K562 (cell line): ENCODE measurements around the gene PDE6D. TPM values are rescaled to one million over a fixed set of nuclear protein-coding genes. Genes with fewer than 3 reads are reported as not detected.
A peak's percentile ranks its signal among the peaks of the same experiment; 100 is the strongest.

ENCODE experiments used
- ATAC-seq: fragments of 200-7000 bp; cut with Tn5 transposase; 3 replicates; pipeline ENCODE4 v1.9.1; 2020; ENCODE audit warnings: moderate library complexity
- BruUV-seq: library from RNA; stranded (reverse); fragments of 400-500 nt; replicated peaks from 2 replicates; lab custom pipeline; 2021; lab: Mats Ljungman, UMichigan
- CTCF ChIA-PET: fragments of 300-600 bp; formaldehyde crosslinking; extraction: SDS; loops from one replicate; lab custom pipeline; 2021; ENCODE audit warnings: low intra/inter-chr PET ratio; lab: Yijun Ruan, JAX
- POLR2A ChIA-PET: fragments of 300-600, 350-650 bp; sonication (Branson Sonifier 250); formaldehyde crosslinking; extraction: SDS; loops from one replicate; lab custom pipeline; 2021; ENCODE audit warnings: antibody characterized with exemption, inconsistent platforms; lab: Yijun Ruan, JAX
- DNase-seq, 4 experiments: peaks; one replicate each; pipeline versions ENCODE4 v3.0.0 to v3.0.0-alpha.2; 2011 to 2018; ENCODE audit warnings: low spot score in 3 of 4, mixed read lengths in 3 of 4; ENCODE audit errors: extremely low read depth in 1 of 4
- FAIRE-seq: peaks from 2 replicates; lab custom pipeline; 2011; peaks lifted over from hg19 to GRCh38; lab: Jason Lieb, UNC
- H2AFZ ChIP-seq: 2 replicates; pipeline ENCODE4 v1.6.0; 2011; ENCODE audit warnings: low read depth, low read length, control low read depth, inconsistent platforms
- H3K27ac ChIP-seq: fragments of 200-600 bp; 3 replicates; pipeline ENCODE4 v1.8.0; 2011; ENCODE audit warnings: low read depth, mild to moderate bottlenecking, control low read depth, inconsistent platforms, low read length, moderate library complexity, mixed read lengths; ENCODE audit errors: extremely low read depth
- H3K27me3 ChIP-seq, 2 experiments: fragments of 300-600 bp in 1 of 2; 2 replicates in 1 of 2; 3 replicates in 1 of 2; pipeline versions ENCODE4 v1.6.0 to v1.8.0; 2011; ENCODE audit warnings: inconsistent platforms in 2 of 2, low read length in 2 of 2, mild to moderate bottlenecking in 1 of 2, mixed read lengths in 1 of 2, moderate library complexity in 1 of 2; ENCODE audit not compliant: control insufficient read depth in 2 of 2, insufficient read depth in 2 of 2
- H3K36me3 ChIP-seq: fragments of 300-600 bp; 3 replicates; pipeline ENCODE4 v1.8.0; 2011; ENCODE audit warnings: mild to moderate bottlenecking, low read length, inconsistent platforms; ENCODE audit not compliant: control insufficient read depth, insufficient read depth
- H3K4me1 ChIP-seq, 2 experiments: fragments of 200-600 bp in 1 of 2; replicated peaks in 1 of 2; 2 replicates in 1 of 2; 3 replicates in 1 of 2; pipeline versions ENCODE4 v1.5.1 to v1.8.0; 2011; ENCODE audit warnings: inconsistent platforms in 2 of 2, low read length in 2 of 2, mild to moderate bottlenecking in 1 of 2, mixed read lengths in 1 of 2, moderate library complexity in 1 of 2; ENCODE audit not compliant: control insufficient read depth in 2 of 2, insufficient read depth in 2 of 2
- H3K4me2 ChIP-seq: 2 replicates; pipeline ENCODE4 v1.6.1; 2011; ENCODE audit warnings: low read length, control low read depth, inconsistent platforms, mixed read lengths; ENCODE audit not compliant: insufficient read depth
- H3K4me3 ChIP-seq: fragments of 200-600 bp; sonication (generic), shearing (Covaris generic); 2 replicates; pipeline ENCODE4 v1.5.1; 2016; ENCODE audit warnings: control low read depth, inconsistent platforms
- H3K79me2 ChIP-seq: fragments of 200-600 bp; 3 replicates; pipeline ENCODE4 v1.8.0; 2011; ENCODE audit warnings: low read length, inconsistent platforms; ENCODE audit not compliant: control insufficient read depth, insufficient read depth
- H3K9ac ChIP-seq, 2 experiments: 2 replicates each; pipeline versions ENCODE4 v1.6.0 to v1.6.1; 2011; ENCODE audit warnings: low read depth in 2 of 2, low read length in 2 of 2, control low read depth in 1 of 2, inconsistent platforms in 1 of 2, mild to moderate bottlenecking in 1 of 2, mixed read lengths in 1 of 2; ENCODE audit not compliant: insufficient read depth in 1 of 2
- H3K9me1 ChIP-seq: one replicate; pipeline ENCODE4 v1.6.0; 2011; ENCODE audit warnings: inconsistent platforms, mild to moderate bottlenecking, low read length, moderate library complexity; ENCODE audit not compliant: control insufficient read depth, insufficient read depth
- H3K9me3 ChIP-seq: replicated peaks from 2 replicates; pipeline ENCODE4 v1.5.1; 2011; ENCODE audit warnings: low read depth, low read length, inconsistent platforms; ENCODE audit not compliant: control insufficient read depth, insufficient read depth
- H4K20me1 ChIP-seq: replicated peaks from 2 replicates; pipeline ENCODE4 v1.6.1; 2011; ENCODE audit warnings: low read length, inconsistent platforms, mixed read lengths; ENCODE audit not compliant: control insufficient read depth, insufficient read depth
- CBX2 ChIP-seq: fragments of 200-600 bp; sonication (generic); IDR thresholded peaks from one replicate; pipeline ENCODE4 v1.6.1; 2012; ENCODE audit warnings: mild to moderate bottlenecking, low read length, inconsistent platforms; ENCODE audit not compliant: insufficient read depth, poor library complexity, severe bottlenecking
- CBX8 ChIP-seq: fragments of 200-600 bp; sonication (generic); IDR thresholded peaks from 2 replicates; pipeline ENCODE4 v1.6.1; 2012; ENCODE audit warnings: borderline replicate concordance, mixed run types, low read depth, mild to moderate bottlenecking, moderate library complexity, mixed read lengths, low read length, control low read depth, inconsistent platforms; ENCODE audit not compliant: poor library complexity, severe bottlenecking; ENCODE audit errors: extremely low read depth
- L3MBTL2 ChIP-seq: fragments of 450-650 bp; IDR thresholded peaks from 2 replicates; pipeline ENCODE4 v1.6.1; 2016; ENCODE audit warnings: mild to moderate bottlenecking, moderate library complexity
- NR3C1 ChIP-seq: sonication (generic); formaldehyde crosslinking; IDR thresholded peaks from 2 replicates; pipeline ENCODE4 v1.8.1; 2022; ENCODE audit warnings: missing genetic modification reagents
- YY1 ChIP-seq, 3 experiments: IDR thresholded peaks; 2 replicates each; pipeline ENCODE4 v1.6.1; 2011; ENCODE audit warnings: low read length in 2 of 3, mild to moderate bottlenecking in 2 of 3, moderate library complexity in 2 of 3, borderline replicate concordance in 1 of 3, control low read depth in 1 of 3, low read depth in 1 of 3; ENCODE audit not compliant: insufficient read depth in 3 of 3, insufficient replicate concordance in 2 of 3, control insufficient read depth in 1 of 3, insufficient read length in 1 of 3; ENCODE audit errors: extremely low read depth in 1 of 3
- ZFP36 ChIP-seq: fragments of 150-350 bp; IDR thresholded peaks from 2 replicates; pipeline ENCODE4 v1.6.1; 2018; ENCODE audit warnings: low read length, low read depth; ENCODE audit not compliant: partially characterized antibody
- ZSCAN32 ChIP-seq: fragments of 450-650 bp; formaldehyde crosslinking; IDR thresholded peaks from 2 replicates; pipeline ENCODE4 v1.4.0; 2020; ENCODE audit warnings: mild to moderate bottlenecking, moderate library complexity
- WGBS: fragments of 100-300 bp; shearing (Covaris generic); methylation state at CpG from one replicate; pipeline ENCODE4 v1.1.6; 2016; ENCODE audit warnings: low coverage, mixed read lengths; ENCODE audit not compliant: insufficient coverage; ENCODE audit errors: missing lambda C conversion rate; 5-methylcytosine and 5-hydroxymethylcytosine counted together
- in situ Hi-C: fragments of 300-500 bp; cut with MboI; formaldehyde crosslinking; loops from 4 replicates; pipeline ENCODE4 v1.15.0; 2018; ENCODE audit warnings: inconsistent platforms, mixed read lengths
- intact Hi-C: fragments of 100-400 bp; cut with micrococcal nuclease; formaldehyde crosslinking; loops from 2 replicates; pipeline ENCODE4 v1.14.2; 2022
- polyA plus RNA-seq, 8 experiments: library from polyadenylated mRNA; depleted of rRNA in 4 of 8; stranded (reverse) in 5 of 8; unstranded in 3 of 8; fragments of >200 nt; fragmentation: Nextera tagmentation in 2 of 8; fragmentation: Illumina TruSeq in 1 of 8; extraction: Ambion mirVana in 2 of 8; extraction: Trizol in 1 of 8; gene quantifications; 2 replicates each; pipeline versions ENCODE4 v1.2.1 to v1.2.3, GENCODE V29; 2011 to 2014; ENCODE audit warnings: inconsistent platforms in 1 of 8, missing spikeins in 1 of 8
- total RNA-seq, 7 experiments: library from RNA; depleted of rRNA in 6 of 7; stranded (reverse); fragments of >200 nt in 6 of 7; fragmentation: Illumina TruSeq in 2 of 7; extraction: Trizol in 2 of 7; gene quantifications; 2 replicates each; pipeline versions ENCODE4 v1.2.1 to v1.2.3, GENCODE V29; 2011 to 2021; ENCODE audit warnings: low replicate concordance in 1 of 7

Gene PDE6D
- total and polyA plus RNA-seq, 9 of the 15 experiments (the other 6 are each of a cell fraction or from before 2014, with no cell fraction given) = 0.65 to 11.6 (median 7.0) TPM

DNA sequence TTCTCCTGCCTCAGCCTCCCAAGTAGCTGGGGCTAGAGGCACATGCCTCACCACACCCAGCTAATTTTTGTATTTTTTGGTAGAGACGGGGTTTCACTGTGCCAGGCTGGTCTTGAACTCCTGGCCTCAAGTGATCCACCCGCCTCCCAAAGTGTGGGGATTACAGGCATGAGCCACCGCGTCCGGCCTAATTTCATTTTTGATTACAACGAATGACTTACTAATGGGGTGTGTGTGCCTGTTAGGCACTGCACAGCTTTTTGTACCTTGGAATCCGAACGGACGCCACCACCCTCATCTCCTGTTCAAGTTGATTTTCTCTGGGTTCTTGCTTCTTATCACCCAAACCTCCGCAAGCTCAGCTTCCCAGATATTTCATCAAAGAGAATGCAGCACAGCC lies 55.6 kb downstream of the PDE6D start:
- no peak overlapping the region for H2AFZ ChIP-seq
- CTCF ChIA-PET = no interaction called here
- BruUV-seq = no TSS peak
- H3K27ac ChIP-seq = no peak overlapping the region
- no peak overlapping the region for H3K4me2 ChIP-seq
- H3K9ac ChIP-seq = no peak overlapping the region
- FAIRE-seq = no peak
- no peak for ATAC-seq
- peaks cover 7 to 17% of the 10 kb centered on the region in 2 experiments; a peak in 4 of 5 replicates for H3K27me3 ChIP-seq
- WGBS = 42% methylated on average over 10 of the region's 10 CpGs
- POLR2A ChIA-PET = interaction anchor here (0.6 to 1.8 kb wide), 3 partner anchors 10 to 24 kb away, joined by 3 to 6 read pairs (median 5); no protein-coding TSS in a partner anchor
- DNase-seq = no peak
- in situ Hi-C loops (no loop called here), intact Hi-C loops (no loop called here)
- no peaks in the 10 kb centered on the region for H3K36me3 ChIP-seq
- H3K4me3 ChIP-seq = no peak overlapping the region
- no peak for TF ChIP-seq L3MBTL2
- TF ChIP-seq NR3C1 = no peak
- TF ChIP-seq CBX8 = peak; percentile 70
- TF ChIP-seq CBX2 = peak; percentile 70
- no peak for TF ChIP-seq YY1 (IDR thresholded peaks at IDR 0.05; ENCODE audit: borderline replicate concordance in 1 of 3, control insufficient read depth in 1 of 3, extremely low read depth in 1 of 3, insufficient read depth in 3 of 3, insufficient read length in 1 of 3, insufficient replicate concordance in 2 of 3, low read depth in 1 of 3, low read length in 2 of 3)
- TF ChIP-seq ZSCAN32 = no peak
- TF ChIP-seq ZFP36 = peak; percentile 41
- TF ChIP-seq, all 486 proteins: peak for 3
- no peaks in the 10 kb centered on the region for H3K9me1 ChIP-seq
- no peaks in the 10 kb centered on the region for H3K79me2 ChIP-seq
- H4K20me1 ChIP-seq = no peaks in the 10 kb centered on the region
- no peaks in the 10 kb centered on the region for H3K9me3 ChIP-seq
- H3K4me1 ChIP-seq = no peaks in the 10 kb centered on the region
